A673 (cell line): ENCODE results near the gene TMPRSS6.

ENCODE experiments used
- EZH2 ChIP-seq: fragments of 200-600 bp; sonication (generic); IDR thresholded peaks from 2 replicates; pipeline ENCODE4 v1.6.1; 2017; ENCODE audit warnings: borderline replicate concordance, low read depth, mild to moderate bottlenecking, mixed read lengths, antibody characterized with exemption, low read length; ENCODE audit not compliant: poor library complexity, severe bottlenecking
- TF ChIP-seq, protein P1 (sequence below): fragments of 300-800, 200-600 bp; sonication (generic); conservative IDR thresholded peaks from 2 replicates; pipeline ENCODE4 v1.5.1; 2017; ENCODE audit warnings: low read depth, mild to moderate bottlenecking, antibody characterized with exemption, low read length, moderate library complexity, mixed read lengths

DNA sequence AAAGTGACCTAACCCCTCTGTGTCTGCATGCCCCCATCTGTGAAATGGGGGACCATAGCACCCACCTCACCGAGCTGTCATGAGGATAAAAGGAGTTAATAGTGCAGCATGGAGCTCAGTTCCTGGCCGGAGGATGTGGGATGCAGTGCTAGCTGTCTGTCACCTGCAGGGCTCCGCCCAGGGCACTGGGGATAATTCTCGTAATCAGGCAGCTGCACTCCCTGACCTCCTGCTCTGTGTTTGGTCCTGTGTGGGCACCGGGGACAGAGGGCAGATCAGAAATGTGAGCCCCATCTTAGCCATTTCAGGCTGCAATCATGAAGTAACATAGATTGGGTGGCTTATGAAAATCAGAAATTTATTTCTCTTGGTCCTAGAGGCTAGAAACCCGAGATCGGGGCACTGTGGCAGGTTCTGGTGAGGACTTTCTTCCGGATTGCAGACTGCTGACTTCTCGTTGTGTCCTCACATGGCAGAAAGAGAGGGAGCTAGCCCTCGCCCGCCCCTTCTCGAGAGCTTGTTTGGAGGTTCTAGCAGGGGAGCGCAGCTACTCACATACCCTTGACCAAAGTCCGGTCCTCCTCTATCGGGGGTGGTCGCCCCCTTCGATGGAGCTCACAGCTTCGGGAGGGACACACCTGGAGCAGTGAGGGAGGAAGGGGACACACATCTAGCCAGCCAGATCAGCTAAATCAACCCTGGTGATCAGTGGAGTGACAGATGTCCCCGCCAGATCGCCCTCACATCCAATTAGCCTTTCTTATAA, 54.7 kb downstream of the TMPRSS6 start:
- TF ChIP-seq, protein P1, sequence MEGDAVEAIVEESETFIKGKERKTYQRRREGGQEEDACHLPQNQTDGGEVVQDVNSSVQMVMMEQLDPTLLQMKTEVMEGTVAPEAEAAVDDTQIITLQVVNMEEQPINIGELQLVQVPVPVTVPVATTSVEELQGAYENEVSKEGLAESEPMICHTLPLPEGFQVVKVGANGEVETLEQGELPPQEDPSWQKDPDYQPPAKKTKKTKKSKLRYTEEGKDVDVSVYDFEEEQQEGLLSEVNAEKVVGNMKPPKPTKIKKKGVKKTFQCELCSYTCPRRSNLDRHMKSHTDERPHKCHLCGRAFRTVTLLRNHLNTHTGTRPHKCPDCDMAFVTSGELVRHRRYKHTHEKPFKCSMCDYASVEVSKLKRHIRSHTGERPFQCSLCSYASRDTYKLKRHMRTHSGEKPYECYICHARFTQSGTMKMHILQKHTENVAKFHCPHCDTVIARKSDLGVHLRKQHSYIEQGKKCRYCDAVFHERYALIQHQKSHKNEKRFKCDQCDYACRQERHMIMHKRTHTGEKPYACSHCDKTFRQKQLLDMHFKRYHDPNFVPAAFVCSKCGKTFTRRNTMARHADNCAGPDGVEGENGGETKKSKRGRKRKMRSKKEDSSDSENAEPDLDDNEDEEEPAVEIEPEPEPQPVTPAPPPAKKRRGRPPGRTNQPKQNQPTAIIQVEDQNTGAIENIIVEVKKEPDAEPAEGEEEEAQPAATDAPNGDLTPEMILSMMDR: no peak
- no peak for TF ChIP-seq EZH2
